ENCODE measurements around the gene CRYGN. TPM values are rescaled to one million over a fixed set of nuclear protein-coding genes. Genes with fewer than 3 reads are reported as not detected.

Gene CRYGN
- total RNA-seq, 2 donors from 2014 or later: not detected

DNA sequence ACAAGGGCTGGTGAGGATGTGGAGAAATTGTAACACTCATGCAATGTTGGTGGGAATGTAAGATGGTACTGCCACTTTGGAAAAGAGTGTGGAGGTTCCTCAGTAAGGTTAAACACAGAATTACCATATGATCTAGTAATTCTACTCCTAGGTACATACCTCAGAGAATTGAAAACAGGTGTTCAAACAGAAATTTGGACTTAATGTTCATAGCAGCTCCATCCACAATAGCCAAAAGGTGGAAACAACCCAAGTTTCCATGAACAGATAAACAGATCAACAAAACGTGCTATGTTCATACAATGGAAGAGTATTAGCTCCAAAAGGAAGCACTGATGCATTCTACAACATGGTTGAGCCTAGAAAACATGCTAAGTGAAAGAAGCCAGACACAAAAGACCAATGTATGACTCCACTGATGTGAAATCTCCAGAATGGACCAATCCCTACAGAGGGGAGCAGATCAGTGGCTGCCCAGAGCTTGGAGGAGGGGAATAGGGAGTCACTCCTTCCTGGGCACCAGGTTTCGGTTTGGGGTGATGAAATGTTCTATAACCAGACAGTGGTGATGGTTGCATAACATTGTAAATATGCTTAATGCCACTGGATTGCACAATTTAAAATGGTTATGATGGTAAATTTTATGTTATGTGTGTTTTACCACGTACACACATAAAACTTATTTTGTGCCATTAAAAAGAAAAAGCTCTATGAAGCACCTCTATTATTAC is 24.4 kb downstream of the CRYGN start:
- Histone ChIP-seq H3K36me3 (no peaks in the 10 kb centered on the region), H3K27ac (no peak overlapping the region), H3K4me1 (no peaks in the 10 kb centered on the region), H3K9ac (ENCODE audit: low read depth in 2 of 2, low read length in 2 of 2) (no peak overlapping the region), H3K4me3 (no peak overlapping the region), H3K9me3 (no peaks in the 10 kb centered on the region), H3K27me3 (peaks cover 3% of the 10 kb centered on the region)
- DNase-seq: no peak
- no peak for TF ChIP-seq CTCF (IDR thresholded peaks at IDR 0.05)
- intact Hi-C loops (cut with DNase I): no loop called here

GRCh38 chr7:151413241-151413640 is 26.7 kb downstream of the CRYGN start:
- TF ChIP-seq CTCF (IDR thresholded peaks at IDR 0.05): no peak
- Histone ChIP-seq H3K36me3 (no peaks in the 10 kb centered on the region), H3K27me3 (peaks cover 25% of the 10 kb centered on the region), H3K9me3 (no peaks in the 10 kb centered on the region), H3K27ac (no peak overlapping the region), H3K4me1 (peaks cover 8% of the 10 kb centered on the region), H3K4me3 (no peak overlapping the region), H3K9ac (ENCODE audit: low read depth in 2 of 2, low read length in 2 of 2) (no peak overlapping the region)
- no peak for DNase-seq
- intact Hi-C loops (cut with DNase I): no loop called here

DNA sequence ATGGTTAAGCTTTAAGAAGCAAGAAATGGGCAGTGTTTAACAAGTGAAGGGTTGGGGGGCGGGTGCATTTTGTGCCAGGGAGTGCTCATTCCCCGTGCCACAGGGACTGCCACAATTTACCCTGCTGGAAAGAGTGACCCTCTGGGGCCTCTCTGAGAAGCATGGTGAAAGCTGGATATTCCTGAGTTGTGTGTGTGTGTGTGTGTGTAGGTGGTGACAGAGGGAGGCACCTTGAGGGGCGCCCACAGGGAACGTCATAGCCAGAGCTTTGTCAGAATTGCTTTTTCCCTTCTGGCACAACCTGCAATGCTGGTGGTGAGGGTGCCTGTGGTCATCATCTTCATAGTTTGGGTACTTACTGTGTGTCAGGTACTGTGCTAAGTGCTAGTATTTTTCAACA is 27.6 kb downstream of the CRYGN start:
- TF ChIP-seq CTCF (IDR thresholded peaks at IDR 0.05): no peak
- H3K9me3 ChIP-seq: no peaks in the 10 kb centered on the region
- H3K27ac ChIP-seq: no peak overlapping the region
- peaks cover 25% of the 10 kb centered on the region for H3K27me3 ChIP-seq
- no peak for DNase-seq
- no peak overlapping the region for H3K4me3 ChIP-seq
- intact Hi-C loops (cut with DNase I): no loop called here
- no peaks in the 10 kb centered on the region for H3K36me3 ChIP-seq
- no peak overlapping the region for H3K9ac ChIP-seq (ENCODE audit: low read depth in 2 of 2, low read length in 2 of 2)
- H3K4me1 ChIP-seq: peaks cover 8% of the 10 kb centered on the region

DNA sequence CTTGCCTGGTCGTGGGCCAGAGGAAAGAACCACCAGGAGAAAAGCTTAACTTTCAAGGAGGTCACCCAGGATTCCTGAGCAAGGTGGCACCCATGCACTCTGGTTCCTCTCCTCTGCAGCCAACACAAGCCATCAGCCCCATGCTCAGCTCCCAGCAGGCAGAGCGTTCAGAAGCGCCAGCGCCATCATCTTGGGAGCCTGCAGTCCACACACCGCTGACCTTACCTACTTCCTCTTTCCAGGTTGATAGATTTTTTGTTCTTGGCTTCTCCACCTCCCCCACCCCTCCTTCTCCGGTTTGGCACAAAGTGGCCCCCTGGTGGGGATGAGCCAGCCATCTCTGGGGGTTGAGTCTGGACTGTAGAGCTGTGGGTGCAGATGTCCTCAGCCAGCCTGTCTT is 28.4 kb downstream of the CRYGN start:
- no peak for DNase-seq
- no peaks in the 10 kb centered on the region for H3K36me3 ChIP-seq
- peaks cover 25% of the 10 kb centered on the region for H3K27me3 ChIP-seq
- H3K4me1 ChIP-seq: peaks cover 8% of the 10 kb centered on the region
- no peak overlapping the region for H3K9ac ChIP-seq (ENCODE audit: low read depth in 2 of 2, low read length in 2 of 2)
- H3K9me3 ChIP-seq: no peaks in the 10 kb centered on the region
- no peak for TF ChIP-seq CTCF (IDR thresholded peaks at IDR 0.05)
- intact Hi-C loops (cut with DNase I): no loop called here
- no peak overlapping the region for H3K27ac ChIP-seq
- no peak overlapping the region for H3K4me3 ChIP-seq

DNA sequence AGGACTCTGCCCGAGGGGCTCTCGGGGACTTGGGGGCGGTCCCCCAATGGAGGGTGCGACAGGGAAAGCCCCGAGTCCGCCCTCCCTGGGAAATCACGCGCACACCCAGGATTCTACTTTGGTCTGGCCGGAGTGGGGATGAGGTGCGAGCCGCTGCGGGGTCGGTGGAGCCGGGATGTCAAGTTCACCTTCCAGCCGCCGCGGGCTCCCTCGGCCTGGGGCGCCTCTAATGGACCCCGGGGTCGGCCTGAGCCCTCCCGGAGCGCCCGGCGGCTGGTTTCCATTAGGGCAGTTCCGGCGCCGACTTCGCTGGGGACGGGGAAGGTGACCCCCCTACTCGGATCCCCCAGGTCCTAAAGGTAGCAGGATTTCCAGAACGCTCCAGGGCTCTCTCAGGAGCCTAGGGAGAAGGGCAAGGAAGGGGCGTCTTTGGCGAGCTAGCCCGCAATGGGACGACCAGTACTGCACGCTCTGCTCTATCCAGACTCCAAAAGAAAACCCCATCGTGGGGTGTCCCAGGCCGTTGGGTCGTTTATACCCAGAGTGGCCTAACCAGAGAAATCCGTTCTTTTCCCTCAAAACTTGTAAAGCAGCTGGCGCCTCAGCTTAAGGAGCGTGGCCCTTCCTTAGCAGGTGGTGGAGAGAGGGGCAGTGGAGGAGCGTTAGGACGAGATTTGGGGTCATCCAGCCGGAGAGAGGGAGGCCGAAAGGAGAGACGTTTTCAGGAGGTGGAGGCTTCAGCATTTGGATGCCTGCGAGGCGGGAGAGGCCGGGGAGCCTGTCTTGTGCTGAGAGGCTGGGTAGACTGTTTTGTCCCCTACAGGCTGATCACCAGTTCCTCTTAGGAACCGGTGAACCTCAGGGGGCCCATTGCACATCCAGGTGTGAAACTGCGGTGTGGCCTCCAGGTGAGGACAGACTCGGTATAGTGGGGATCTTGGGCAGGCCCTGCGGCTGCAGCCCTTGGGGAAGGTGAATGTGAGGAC is 29.2 kb downstream of the CRYGN start:
- H3K9ac ChIP-seq (ENCODE audit: low read depth in 2 of 2, low read length in 2 of 2): peak overlapping the region in 1 of 2 donors; percentile 35
- peak overlapping the region; percentile 23 for H3K4me3 ChIP-seq
- intact Hi-C loops (cut with DNase I): no loop called here
- H3K27ac ChIP-seq: no peak overlapping the region
- peaks cover 25% of the 10 kb centered on the region for H3K27me3 ChIP-seq
- no peak for TF ChIP-seq CTCF (IDR thresholded peaks at IDR 0.05)
- no peaks in the 10 kb centered on the region for H3K9me3 ChIP-seq
- DNase-seq: no peak
- H3K4me1 ChIP-seq: peaks cover 8% of the 10 kb centered on the region
- no peaks in the 10 kb centered on the region for H3K36me3 ChIP-seq
